B cell (primary cell): Measurements from ENCODE around the gene ICAM4. TPM values are rescaled to one million over a fixed set of nuclear protein-coding genes. Genes with fewer than 3 reads are reported as not detected.

ENCODE experiments used
- ATAC-seq: fragments of 200-7000 bp; cut with Tn5 transposase; one replicate; pipeline ENCODE4 v1.10.0; 2021; ENCODE audit warnings: low read depth, mild to moderate bottlenecking, moderate number of reproducible peaks, moderate library complexity
- CTCF ChIA-PET: fragments of 350-600 bp; sonication (Branson Sonifier 250); formaldehyde crosslinking; loops from one replicate; lab custom pipeline; 2021; ENCODE audit warnings: antibody characterized with exemption, inconsistent platforms; lab: Charles Lee
- POLR2A ChIA-PET: fragments of 350-600 bp; sonication (Branson Sonifier 250); formaldehyde crosslinking; loops from one replicate; lab custom pipeline; 2021; ENCODE audit warnings: antibody characterized with exemption; lab: Charles Lee
- DNase-seq: peaks from one replicate; pipeline ENCODE4 v3.0.0; 2013
- H2AFZ ChIP-seq: 2 replicates; pipeline ENCODE4 v1.6.1; 2012; ENCODE audit warnings: mild to moderate bottlenecking, low read depth, low read length; ENCODE audit not compliant: insufficient read depth, poor library complexity, severe bottlenecking
- H3K27ac ChIP-seq, 2 donors: 1 replicate in 1 of 2; 2 replicates in 1 of 2; pipeline ENCODE4 v1.5.1; 2012 to 2013; ENCODE audit warnings: low read length in 2 of 2, mild to moderate bottlenecking in 2 of 2, moderate library complexity in 1 of 2
- H3K27me3 ChIP-seq, 4 experiments: fragments of 200-600 bp in 1 of 4; sonication (generic) in 1 of 4; replicated peaks in 1 of 4; 1 replicate in 2 of 4; 2 replicates in 2 of 4; pipeline versions ENCODE4 v1.6.1 to v1.7.0; 2013 to 2016; ENCODE audit warnings: low read length in 3 of 4, mild to moderate bottlenecking in 2 of 4, mixed read lengths in 1 of 4, moderate library complexity in 1 of 4; ENCODE audit not compliant: insufficient read depth in 4 of 4, control insufficient read depth in 3 of 4; ENCODE audit errors: control extremely low read depth in 1 of 4
- H3K36me3 ChIP-seq, 2 experiments: replicated peaks in 1 of 2; 1 replicate in 1 of 2; 2 replicates in 1 of 2; pipeline versions ENCODE4 v1.6.1 to v1.7.1; 2013; ENCODE audit warnings: low read length in 1 of 2; ENCODE audit not compliant: insufficient read depth in 2 of 2, control insufficient read depth in 1 of 2; ENCODE audit errors: control extremely low read depth in 1 of 2, extremely low read depth in 1 of 2
- H3K4me1 ChIP-seq, 2 donors: fragments of 200-600 bp in 1 of 2; sonication (generic) in 1 of 2; 1 replicate in 1 of 2; 2 replicates in 1 of 2; pipeline versions ENCODE4 v1.5.1 to v1.6.1; 2013 to 2017; ENCODE audit warnings: low read length in 2 of 2; ENCODE audit not compliant: control insufficient read depth in 2 of 2, insufficient read depth in 2 of 2
- H3K4me2 ChIP-seq: replicated peaks from 2 replicates; pipeline ENCODE3; 2012; ENCODE audit warnings: mild to moderate bottlenecking, low read depth, low read length; ENCODE audit not compliant: poor library complexity, severe bottlenecking
- H3K4me3 ChIP-seq, 5 experiments: fragments of 200-600 bp in 1 of 5; sonication (generic) in 1 of 5; 1 replicate in 3 of 5; 2 replicates in 2 of 5; pipeline versions ENCODE4 v1.5.1 to v1.7.0; 2011 to 2016; ENCODE audit warnings: low read length in 4 of 5, mild to moderate bottlenecking in 4 of 5, low read depth in 2 of 5, control low read depth in 1 of 5, moderate library complexity in 1 of 5; ENCODE audit not compliant: insufficient read depth in 1 of 5; ENCODE audit errors: control extremely low read depth in 1 of 5, extremely low read depth in 1 of 5
- H3K79me2 ChIP-seq: fragments of 200-600 bp; sonication (generic); one replicate; pipeline ENCODE4 v1.6.0; 2016; ENCODE audit warnings: low read length; ENCODE audit not compliant: control insufficient read depth, insufficient read depth
- H3K9ac ChIP-seq: fragments of 200-600 bp; sonication (generic); 2 replicates; pipeline ENCODE4 v1.6.1; 2017; ENCODE audit warnings: mild to moderate bottlenecking, low read length, moderate library complexity
- H3K9me3 ChIP-seq, 3 donors: one replicate each; pipeline versions ENCODE4 v1.6.1 to v1.7.1; 2013; ENCODE audit warnings: low read length in 2 of 3; ENCODE audit not compliant: control insufficient read depth in 2 of 3, insufficient read depth in 1 of 3; ENCODE audit errors: control extremely low read depth in 1 of 3
- H4K20me1 ChIP-seq: 2 replicates; pipeline ENCODE4 v1.6.0; 2012; ENCODE audit warnings: mild to moderate bottlenecking, low read length; ENCODE audit not compliant: insufficient read depth, control insufficient read depth, poor library complexity, severe bottlenecking
- H3K27ac Mint-ChIP-seq: one replicate; pipeline ENCODE4 v1.8.0; 2021; ENCODE audit warnings: mixed read lengths
- H3K27me3 Mint-ChIP-seq: one replicate; pipeline ENCODE4 v1.8.0; 2021; ENCODE audit warnings: mixed read lengths
- H3K4me1 Mint-ChIP-seq: one replicate; pipeline ENCODE4 v1.8.0; 2021; ENCODE audit warnings: mixed read lengths
- H3K4me3 Mint-ChIP-seq: one replicate; pipeline ENCODE4 v1.8.0; 2021; ENCODE audit warnings: mixed read lengths
- H3K9me3 Mint-ChIP-seq: one replicate; pipeline ENCODE4 v1.8.0; 2022; ENCODE audit warnings: mixed read lengths; ENCODE audit not compliant: insufficient read depth
- EZH2 ChIP-seq: IDR thresholded peaks from 2 replicates; pipeline ENCODE4 v1.6.1; 2012; ENCODE audit warnings: borderline replicate concordance, low read depth, mild to moderate bottlenecking, moderate library complexity, low read length; ENCODE audit not compliant: insufficient read depth, poor library complexity, severe bottlenecking
- WGBS: methylation state at CpG from one replicate; pipeline ENCODE4 v1.1.5; 2013; ENCODE audit warnings: missing lambda C conversion rate; ENCODE audit not compliant: insufficient coverage; 5-methylcytosine and 5-hydroxymethylcytosine counted together
- intact Hi-C: fragments of 100-400 bp; cut with micrococcal nuclease; formaldehyde crosslinking; loops from one replicate; pipeline ENCODE4 v1.10.0; 2022
- polyA plus RNA-seq: library from polyadenylated mRNA; depleted of rRNA; stranded (reverse); fragments of >200 nt; gene quantifications from 2 replicates; pipeline ENCODE4 v1.2.3, GENCODE V29; 2012
- total RNA-seq, 2 donors: library from RNA; stranded (reverse); fragments of 120-200 nt in 1 of 2; gene quantifications; 1 replicate in 1 of 2; 2 replicates in 1 of 2; pipeline versions ENCODE4 v1.2.3 to v1.2.4, GENCODE V29; 2013 to 2022
- TF ChIP-seq, protein P1 (sequence below): fragments of 200-600 bp; IDR thresholded peaks from one replicate; pipeline ENCODE4 v1.8.0; 2022; ENCODE audit warnings: antibody characterized with exemption, mild to moderate bottlenecking

The ICAM4 gene
- total and polyA plus RNA-seq, 2 donors (not counting 1 experiment from before 2014, with no cell fraction given): 0.44 to 0.78 TPM

DNA sequence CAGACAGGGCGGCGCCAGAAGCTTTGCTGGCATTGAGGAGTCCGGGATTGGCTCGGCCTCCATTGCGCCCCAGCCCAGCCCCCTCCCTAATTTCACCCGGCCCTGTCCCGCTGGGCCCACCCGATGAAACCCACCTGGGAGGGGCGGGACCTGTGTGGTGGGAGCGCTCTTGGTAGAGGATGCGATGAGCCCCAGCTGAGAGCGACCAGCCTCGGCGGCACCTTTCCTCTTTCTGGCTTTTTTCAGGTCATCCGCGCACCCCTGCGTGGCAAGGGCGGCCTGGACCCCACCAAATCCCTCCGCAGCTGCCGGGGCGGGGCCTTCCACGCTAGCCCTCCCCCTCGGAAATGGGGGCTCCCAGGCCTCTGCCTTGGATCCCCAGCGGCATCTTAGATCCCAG lies 22.7 kb downstream of the ICAM4 start, which contains the start of gene ZGLP1:
Gene ZGLP1 (minus strand): TSS at position 393 of the 400 bp plus-strand sequence.
- ChIA-PET CTCF (no interaction called here), POLR2A (no interaction called here)
- 94% methylated on average over 16 of the region's 24 CpGs for WGBS
- no peaks in the 10 kb centered on the region for H3K9me3 Mint-ChIP-seq
- no peaks in the 10 kb centered on the region for H3K9me3 ChIP-seq
- H4K20me1 ChIP-seq: no peaks in the 10 kb centered on the region
- DNase-seq: no peak
- H3K27ac ChIP-seq: no peak within 1 kb of the TSS
- H3K9ac ChIP-seq: no peak within 1 kb of the TSS
- no peak within 1 kb of the TSS for H3K4me2 ChIP-seq
- no peak for ATAC-seq
- no peak within 1 kb of the TSS for H3K27ac Mint-ChIP-seq
- H3K27me3 ChIP-seq: no peaks in the 10 kb centered on the region
- H3K27me3 Mint-ChIP-seq: no peaks in the 10 kb centered on the region
- no peaks in the 10 kb centered on the region for H3K79me2 ChIP-seq
- H3K4me3 Mint-ChIP-seq: no peak within 1 kb of the TSS
- TF ChIP-seq EZH2: no peak
- TF ChIP-seq, protein P1, sequence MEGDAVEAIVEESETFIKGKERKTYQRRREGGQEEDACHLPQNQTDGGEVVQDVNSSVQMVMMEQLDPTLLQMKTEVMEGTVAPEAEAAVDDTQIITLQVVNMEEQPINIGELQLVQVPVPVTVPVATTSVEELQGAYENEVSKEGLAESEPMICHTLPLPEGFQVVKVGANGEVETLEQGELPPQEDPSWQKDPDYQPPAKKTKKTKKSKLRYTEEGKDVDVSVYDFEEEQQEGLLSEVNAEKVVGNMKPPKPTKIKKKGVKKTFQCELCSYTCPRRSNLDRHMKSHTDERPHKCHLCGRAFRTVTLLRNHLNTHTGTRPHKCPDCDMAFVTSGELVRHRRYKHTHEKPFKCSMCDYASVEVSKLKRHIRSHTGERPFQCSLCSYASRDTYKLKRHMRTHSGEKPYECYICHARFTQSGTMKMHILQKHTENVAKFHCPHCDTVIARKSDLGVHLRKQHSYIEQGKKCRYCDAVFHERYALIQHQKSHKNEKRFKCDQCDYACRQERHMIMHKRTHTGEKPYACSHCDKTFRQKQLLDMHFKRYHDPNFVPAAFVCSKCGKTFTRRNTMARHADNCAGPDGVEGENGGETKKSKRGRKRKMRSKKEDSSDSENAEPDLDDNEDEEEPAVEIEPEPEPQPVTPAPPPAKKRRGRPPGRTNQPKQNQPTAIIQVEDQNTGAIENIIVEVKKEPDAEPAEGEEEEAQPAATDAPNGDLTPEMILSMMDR: no peak
- peaks cover 0 to 7% of the 10 kb centered on the region in 2 donors for H3K4me1 ChIP-seq
- no peak within 1 kb of the TSS for H2AFZ ChIP-seq
- H3K36me3 ChIP-seq: no peaks in the 10 kb centered on the region
- intact Hi-C loops: no loop called here
- H3K4me1 Mint-ChIP-seq: peaks cover 2% of the 10 kb centered on the region
- H3K4me3 ChIP-seq: no peak within 1 kb of the TSS

DNA sequence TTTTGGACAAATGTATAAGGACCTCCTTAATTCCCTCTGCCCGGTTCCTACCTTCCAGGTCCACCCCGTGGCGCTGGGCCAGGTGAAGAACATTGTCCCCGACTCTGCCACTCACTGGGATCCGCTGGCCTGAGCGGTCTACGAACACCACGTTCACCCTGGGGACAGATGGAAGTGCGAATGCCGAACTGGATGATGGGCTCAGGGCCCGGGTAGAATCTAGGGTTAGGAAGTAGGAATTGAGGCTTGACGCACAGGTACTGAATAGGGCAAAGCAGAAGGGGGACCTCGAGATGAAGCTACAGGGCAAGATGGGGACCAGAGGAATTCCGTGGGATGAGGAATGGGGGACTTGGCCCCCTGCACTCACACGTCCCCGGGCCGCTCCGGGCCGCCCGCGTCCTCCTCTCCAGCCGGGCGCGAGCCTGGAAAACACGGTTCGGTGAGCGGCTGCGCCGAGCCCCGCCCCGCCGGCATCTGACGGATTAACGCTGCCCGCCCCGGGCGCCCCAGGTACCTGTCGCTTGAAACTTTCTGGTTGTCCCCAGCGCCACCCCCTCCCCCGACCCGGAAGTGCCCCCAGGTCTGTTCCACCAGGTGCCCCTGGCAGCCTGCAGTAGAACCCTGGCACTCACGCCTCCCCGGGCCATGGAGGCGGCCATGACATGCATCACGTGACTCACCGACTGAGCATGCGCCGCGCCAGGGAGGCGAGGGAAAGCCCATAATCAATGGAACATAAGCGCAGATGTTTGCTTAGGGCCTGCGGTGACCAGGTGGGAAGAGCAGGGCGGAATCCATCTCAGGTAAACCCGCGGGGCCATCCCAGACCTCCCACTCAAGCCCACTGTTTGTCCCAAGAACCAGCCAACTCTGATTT lies 28.8 kb downstream of the ICAM4 start, which contains the start of gene FDX2:
Gene FDX2 (minus strand): TSS at position 681 of the 880 bp plus-strand sequence. CDS start 19 bp downstream, at position 662.
- Histone ChIP-seq H3K27ac (peak within 1 kb of the TSS in 1 of 2 donors; percentile 55), H4K20me1 (no peaks in the 10 kb centered on the region), H3K9me3 (no peaks in the 10 kb centered on the region), H3K4me2 (peak within 1 kb of the TSS; percentile 81), H3K36me3 (peaks cover 0 to 17% of the 10 kb centered on the region in 2 experiments), H3K4me3 (peak within 1 kb of the TSS; percentile 31 to 91 (median 80)), H3K9ac (peak within 1 kb of the TSS; percentile 76), H3K79me2 (no peaks in the 10 kb centered on the region), H2AFZ (peak within 1 kb of the TSS; percentile 89), H3K4me1 (peaks cover 6 to 14% of the 10 kb centered on the region in 2 donors), H3K27me3 (no peaks in the 10 kb centered on the region)
- TF ChIP-seq, protein P1: no peak
- no peak for TF ChIP-seq EZH2
- peaks cover 14% of the 10 kb centered on the region for H3K4me1 Mint-ChIP-seq
- ATAC-seq: peak; percentile 91
- WGBS: under 1% methylated on average over 49 of the region's 55 CpGs
- ChIA-PET CTCF (interaction anchor here (0.8 to 1.4 kb wide), 3 partner anchors 45 to 113 kb away, joined by 3 to 5 read pairs (median 3); partner anchors contain the start of gene ICAM1), POLR2A (interaction anchor here (1.0 kb wide), 1 partner anchor 16 kb away, joined by 8 read pairs; no protein-coding TSS in a partner anchor)
- H3K27ac Mint-ChIP-seq: peak within 1 kb of the TSS; percentile 85
- peak; percentile 92 for DNase-seq
- H3K4me3 Mint-ChIP-seq: peak within 1 kb of the TSS; percentile 96
- no peaks in the 10 kb centered on the region for H3K27me3 Mint-ChIP-seq
- H3K9me3 Mint-ChIP-seq: no peaks in the 10 kb centered on the region
- intact Hi-C loops: loop anchor here (1.0 kb wide), 2 partner anchors 18 to 45 kb away; partner anchors contain the start of gene RAVER1
